HG03469 (cell line): ENCODE measurements around the gene ACBD4.

Experiments used
- ATAC-seq: cut with Tn5 transposase; IDR thresholded peaks from one replicate; pipeline ENCODE4 v1.9.1; 2021; ENCODE audit warnings: mild to moderate bottlenecking, moderate library complexity, moderate number of reproducible peaks; ENCODE audit not compliant: unreplicated experiment

Gene ACBD4

GRCh38 chr17:45177563-45177962 lies 42.1 kb downstream of the ACBD4 start:
- no peak for ATAC-seq

GRCh38 chr17:45184144-45184543 lies 48.7 kb downstream of the ACBD4 start:
- no peak for ATAC-seq

GRCh38 chr17:45186801-45187354 lies 51.4 kb downstream of the ACBD4 start:
- no peak for ATAC-seq

GRCh38 chr17:45189009-45189408 lies 53.5 kb downstream of the ACBD4 start:
- no peak for ATAC-seq

- ATAC-seq: no peak
Measured at GRCh38 chr17:45190503-45191255, 55.2 kb downstream of the ACBD4 start.
